Fibroblast of villous mesenchyme (primary cell): ENCODE measurements around the gene MT1F. TPM values are rescaled to one million over a fixed set of nuclear protein-coding genes. Genes with fewer than 3 reads are reported as not detected.
"Not testable (repeated sequence)": the region's sequence is repeated elsewhere in the genome, so short reads cannot be mapped to it uniquely, and the experiment has no call there.

Source experiments
- DNase-seq: peaks from one replicate; pipeline ENCODE4 v3.0.0-alpha.2; 2010; ENCODE audit warnings: low read depth
- H3K4me3 ChIP-seq: 2 replicates; pipeline ENCODE4 v1.5.1; 2011; ENCODE audit warnings: low read depth, mild to moderate bottlenecking, low read length
- total RNA-seq: library from RNA; depleted of rRNA; stranded (reverse); fragments of >200 nt; gene quantifications from 2 replicates; pipeline ENCODE4 v1.2.3, GENCODE V29; 2012
- TF ChIP-seq, protein P1 (sequence below): IDR thresholded peaks from 2 replicates; pipeline ENCODE4 v1.5.1; 2012; ENCODE audit warnings: low read depth, mild to moderate bottlenecking, low read length; ENCODE audit not compliant: insufficient read depth

MT1F gene
- total RNA-seq, 1 donor: not detected

- no peak overlapping the region for H3K4me3 ChIP-seq
- DNase-seq: no peak
- TF ChIP-seq, protein P1, sequence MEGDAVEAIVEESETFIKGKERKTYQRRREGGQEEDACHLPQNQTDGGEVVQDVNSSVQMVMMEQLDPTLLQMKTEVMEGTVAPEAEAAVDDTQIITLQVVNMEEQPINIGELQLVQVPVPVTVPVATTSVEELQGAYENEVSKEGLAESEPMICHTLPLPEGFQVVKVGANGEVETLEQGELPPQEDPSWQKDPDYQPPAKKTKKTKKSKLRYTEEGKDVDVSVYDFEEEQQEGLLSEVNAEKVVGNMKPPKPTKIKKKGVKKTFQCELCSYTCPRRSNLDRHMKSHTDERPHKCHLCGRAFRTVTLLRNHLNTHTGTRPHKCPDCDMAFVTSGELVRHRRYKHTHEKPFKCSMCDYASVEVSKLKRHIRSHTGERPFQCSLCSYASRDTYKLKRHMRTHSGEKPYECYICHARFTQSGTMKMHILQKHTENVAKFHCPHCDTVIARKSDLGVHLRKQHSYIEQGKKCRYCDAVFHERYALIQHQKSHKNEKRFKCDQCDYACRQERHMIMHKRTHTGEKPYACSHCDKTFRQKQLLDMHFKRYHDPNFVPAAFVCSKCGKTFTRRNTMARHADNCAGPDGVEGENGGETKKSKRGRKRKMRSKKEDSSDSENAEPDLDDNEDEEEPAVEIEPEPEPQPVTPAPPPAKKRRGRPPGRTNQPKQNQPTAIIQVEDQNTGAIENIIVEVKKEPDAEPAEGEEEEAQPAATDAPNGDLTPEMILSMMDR: no peak
Observed at GRCh38 chr16:56653218-56653617, 4.5 kb upstream of the MT1F start.

DNA sequence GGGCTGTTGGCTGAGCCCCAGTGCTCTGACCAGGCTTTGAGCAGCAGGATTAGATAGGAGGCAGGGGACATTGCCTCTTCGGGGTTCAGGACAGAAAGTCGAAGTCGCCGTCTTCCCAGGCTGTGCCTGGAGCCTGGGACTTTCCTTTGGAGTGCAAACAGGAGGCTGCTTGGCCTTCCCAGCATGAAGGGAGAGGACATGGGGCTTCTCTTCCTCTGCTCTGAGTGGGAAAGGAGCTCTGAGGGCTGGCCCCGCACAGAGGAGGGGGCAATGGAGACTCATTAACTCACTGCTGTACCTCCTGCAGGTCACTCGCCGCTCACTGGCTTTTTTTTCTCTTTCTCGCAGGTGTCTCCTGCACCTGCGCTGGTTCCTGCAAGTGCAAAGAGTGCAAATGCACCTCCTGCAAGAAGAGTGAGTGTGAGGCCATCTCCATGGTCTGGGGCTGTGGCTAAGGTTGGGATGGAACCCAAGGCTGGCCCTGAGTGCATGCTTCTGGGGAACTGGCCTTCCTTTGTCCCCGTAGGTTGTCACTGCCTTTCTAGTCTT, 642 bp downstream of the MT1F start:
- no peak for DNase-seq
- TF ChIP-seq, protein P1: no peak
- no peak overlapping the region for H3K4me3 ChIP-seq

DNA sequence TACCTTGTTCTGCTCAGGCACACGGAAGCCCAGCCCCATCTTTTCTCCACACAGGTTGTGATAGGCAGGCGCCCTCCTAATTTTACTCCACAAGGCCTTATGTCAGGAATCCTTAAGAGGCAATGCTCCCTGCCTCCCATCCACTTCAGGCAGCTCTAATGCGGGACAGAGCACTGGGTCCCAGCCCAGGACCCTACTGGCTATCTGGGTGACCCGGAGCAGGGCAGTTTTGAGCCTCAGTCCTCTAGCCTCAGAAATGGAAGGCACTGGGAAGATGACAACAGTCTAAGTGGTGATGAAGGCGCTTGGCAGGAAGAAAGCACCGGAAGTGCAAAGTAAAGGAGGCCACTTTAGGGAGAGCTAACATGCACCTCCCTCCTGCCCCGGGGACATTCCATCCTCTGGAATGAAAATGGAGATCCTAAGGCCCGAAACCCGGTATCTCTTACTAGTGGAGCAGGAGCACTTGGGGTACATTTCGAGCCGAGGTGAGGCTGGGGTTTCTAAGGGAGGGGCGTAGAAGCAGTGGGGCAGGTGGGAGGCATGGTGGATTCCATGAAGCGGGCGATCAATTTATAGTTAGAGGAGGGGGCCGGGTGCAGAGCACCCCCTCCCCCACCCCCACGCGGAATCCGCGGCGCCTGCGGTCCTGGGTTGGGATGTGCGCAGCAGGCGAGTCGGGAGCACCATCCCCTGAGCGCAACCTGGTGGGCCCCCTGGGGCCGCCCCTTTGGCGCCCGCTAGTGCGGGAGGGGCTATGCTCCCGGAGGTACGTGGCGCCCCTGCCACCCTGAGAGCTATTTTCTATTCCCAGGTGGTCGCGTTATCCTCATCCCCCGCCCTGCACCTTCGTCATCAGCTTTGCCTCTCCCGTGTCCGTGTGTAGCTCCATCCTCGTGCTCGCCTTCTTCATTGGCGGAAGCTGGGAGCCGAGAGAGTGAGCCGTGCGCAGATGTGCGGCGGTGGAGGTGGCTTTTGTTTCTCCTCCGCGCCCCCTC, 4.9 kb downstream of the MT1F start:
- no peak overlapping the region for H3K4me3 ChIP-seq
- TF ChIP-seq, protein P1: no peak
- no peak for DNase-seq

DNA sequence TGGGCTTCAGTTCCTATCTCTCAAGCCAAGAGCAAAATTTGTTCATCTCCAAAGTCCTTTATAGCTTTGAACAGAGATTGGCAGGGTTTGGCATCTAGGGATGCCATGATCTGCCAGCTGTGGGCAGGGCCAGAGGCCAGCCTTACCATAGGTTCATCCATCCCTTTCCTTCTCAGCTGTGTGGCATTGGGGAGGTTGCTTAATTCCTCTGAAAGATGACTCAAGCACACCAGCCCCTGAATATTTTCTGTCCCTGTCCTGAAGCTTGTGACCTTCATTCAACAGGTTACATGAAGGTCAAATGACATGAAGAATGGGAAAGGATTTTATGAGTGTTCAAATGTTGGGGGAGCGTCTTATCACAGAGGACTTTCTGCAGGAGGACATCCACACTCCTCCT, 6.7 kb downstream of the MT1F start:
- DNase-seq: no peak
- TF ChIP-seq, protein P1: no peak
- no peak overlapping the region for H3K4me3 ChIP-seq

DNA sequence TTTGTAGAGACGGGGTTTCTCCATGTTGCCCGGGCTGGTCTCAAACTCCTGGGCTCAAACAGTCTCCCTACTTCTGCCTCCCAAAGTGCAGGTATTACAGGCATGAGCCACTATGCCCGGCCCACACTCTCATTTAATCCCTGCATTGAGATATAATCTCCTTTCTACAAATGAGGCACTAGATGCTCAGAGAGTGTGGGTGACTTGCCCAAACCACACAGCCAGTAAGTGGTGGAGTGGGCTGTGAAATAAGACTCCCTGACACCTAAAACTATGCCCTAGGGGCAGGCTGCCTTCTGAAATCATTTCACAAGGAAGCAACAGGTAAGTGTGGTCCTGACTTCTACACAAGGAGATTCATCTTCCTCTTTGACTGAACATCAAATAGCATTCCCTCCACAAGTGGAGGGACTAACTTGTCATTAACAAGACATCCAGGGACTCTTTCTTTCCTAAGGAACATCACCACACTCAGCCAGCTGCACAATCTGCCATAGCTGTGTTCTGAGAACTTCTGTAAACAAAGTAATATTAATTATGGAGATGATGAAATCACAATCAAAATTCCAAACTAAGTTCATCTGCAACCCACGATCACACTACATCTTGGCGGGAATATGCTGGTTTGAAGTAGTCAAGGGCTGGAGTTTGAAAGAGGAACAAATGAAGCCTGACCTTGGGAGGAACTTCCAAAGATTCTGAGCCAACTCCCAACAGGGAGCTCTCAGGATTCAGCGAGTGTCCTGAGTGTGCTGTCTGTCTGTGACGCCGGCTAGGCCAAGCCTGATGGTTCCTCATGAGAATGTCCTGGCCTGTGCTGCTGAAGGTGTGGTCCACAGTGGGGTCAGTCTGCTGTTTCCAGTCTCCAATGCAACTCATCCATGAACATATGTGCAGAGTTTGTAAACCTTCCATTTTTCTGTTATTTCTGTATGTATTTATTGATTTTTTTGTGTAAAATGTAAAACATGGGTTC, 7.8 kb downstream of the MT1F start:
- not testable (repeated sequence) for H3K4me3 ChIP-seq, DNase-seq

- DNase-seq: no peak
- H3K4me3 ChIP-seq: no peak within 1 kb of the TSS
- TF ChIP-seq, protein P1: no peak
Observed at GRCh38 chr16:56667581-56668571, 10.1 kb downstream of the MT1F start, which contains the start of gene MT1G. TSS of gene MT1G (minus strand) at chr16:56668065. CDS start at chr16:56667993, 72 bp downstream.
